Testis (tissue), 2 donors: ENCODE measurements around the gene RPRML.

Source experiments
- POLR2A ChIP-seq: fragments of 450-650 bp; IDR thresholded peaks from one replicate; pipeline ENCODE4 v1.6.1; 2017; ENCODE audit warnings: antibody characterized with exemption, mild to moderate bottlenecking, moderate library complexity
- TF ChIP-seq, protein P1 (sequence below), 3 experiments: fragments of 450-650 bp in 2 of 3; fragments of 200-600 bp in 1 of 3; sonication (generic) in 1 of 3; IDR thresholded peaks; one replicate each; pipeline ENCODE4 v1.5.1; 2016 to 2019; ENCODE audit warnings: antibody characterized with exemption in 3 of 3, mild to moderate bottlenecking in 2 of 3, moderate library complexity in 1 of 3

GRCh38 chr17:46995841-46996571, 17.0 kb upstream of the RPRML start:
- TF ChIP-seq, protein P1, sequence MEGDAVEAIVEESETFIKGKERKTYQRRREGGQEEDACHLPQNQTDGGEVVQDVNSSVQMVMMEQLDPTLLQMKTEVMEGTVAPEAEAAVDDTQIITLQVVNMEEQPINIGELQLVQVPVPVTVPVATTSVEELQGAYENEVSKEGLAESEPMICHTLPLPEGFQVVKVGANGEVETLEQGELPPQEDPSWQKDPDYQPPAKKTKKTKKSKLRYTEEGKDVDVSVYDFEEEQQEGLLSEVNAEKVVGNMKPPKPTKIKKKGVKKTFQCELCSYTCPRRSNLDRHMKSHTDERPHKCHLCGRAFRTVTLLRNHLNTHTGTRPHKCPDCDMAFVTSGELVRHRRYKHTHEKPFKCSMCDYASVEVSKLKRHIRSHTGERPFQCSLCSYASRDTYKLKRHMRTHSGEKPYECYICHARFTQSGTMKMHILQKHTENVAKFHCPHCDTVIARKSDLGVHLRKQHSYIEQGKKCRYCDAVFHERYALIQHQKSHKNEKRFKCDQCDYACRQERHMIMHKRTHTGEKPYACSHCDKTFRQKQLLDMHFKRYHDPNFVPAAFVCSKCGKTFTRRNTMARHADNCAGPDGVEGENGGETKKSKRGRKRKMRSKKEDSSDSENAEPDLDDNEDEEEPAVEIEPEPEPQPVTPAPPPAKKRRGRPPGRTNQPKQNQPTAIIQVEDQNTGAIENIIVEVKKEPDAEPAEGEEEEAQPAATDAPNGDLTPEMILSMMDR (IDR thresholded peaks at IDR 0.05), result no peak
- no peak for TF ChIP-seq POLR2A
